SK-N-SH (cell line): ENCODE results near the gene TNN. TPM values are rescaled to one million over a fixed set of nuclear protein-coding genes. Genes with fewer than 3 reads are reported as not detected.

Source experiments
- CTCF ChIA-PET: fragments of 300-600, 350-600 bp; formaldehyde crosslinking; extraction: SDS; loops from one replicate; lab custom pipeline; 2021; lab: Yijun Ruan, JAX
- POLR2A ChIA-PET: fragments of 350-600 bp; sonication (Branson Sonifier 250); formaldehyde crosslinking; extraction: SDS; loops from one replicate; lab custom pipeline; 2020; ENCODE audit warnings: antibody characterized with exemption, inconsistent platforms; lab: Yijun Ruan, JAX
- DNase-seq: peaks from one replicate; pipeline ENCODE4 v3.0.0; 2012
- H2AFZ ChIP-seq: fragments of 200-600 bp; sonication (generic); 2 replicates; pipeline ENCODE4 v1.8.1; 2016; ENCODE audit warnings: antibody characterized with exemption, mild to moderate bottlenecking, low read depth
- H3F3A ChIP-seq: fragments of 200-600 bp; sonication (generic); replicated peaks from 2 replicates; pipeline ENCODE3; 2016; ENCODE audit warnings: antibody characterized with exemption, mild to moderate bottlenecking; ENCODE audit not compliant: insufficient read depth
- H3K27ac ChIP-seq, 2 experiments: fragments of 200-500 bp in 1 of 2; fragments of 200-600 bp in 1 of 2; sonication (Bioruptor generic) in 1 of 2; sonication (generic), shearing (Covaris generic) in 1 of 2; 2 replicates each; pipeline versions ENCODE4 v1.5.1 to v1.6.1; 2014 to 2016; ENCODE audit warnings: low read depth in 2 of 2, inconsistent platforms in 1 of 2, low read length in 1 of 2, mild to moderate bottlenecking in 1 of 2, mixed read lengths in 1 of 2
- H3K27me3 ChIP-seq: fragments of 200-600 bp; sonication (generic), shearing (Covaris generic); 2 replicates; pipeline ENCODE4 v1.6.1; 2016; ENCODE audit warnings: mixed run types; ENCODE audit not compliant: insufficient read depth
- H3K36me3 ChIP-seq, 2 experiments: fragments of 200-500 bp in 1 of 2; fragments of 200-600 bp in 1 of 2; sonication (Bioruptor generic) in 1 of 2; sonication (generic) in 1 of 2; replicated peaks in 1 of 2; 2 replicates each; pipeline versions ENCODE3 to v1.5.1; 2014 to 2016; ENCODE audit warnings: low read length in 1 of 2, mild to moderate bottlenecking in 1 of 2; ENCODE audit not compliant: insufficient read depth in 2 of 2, control insufficient read depth in 1 of 2
- H3K4me1 ChIP-seq, 2 experiments: fragments of 200-500 bp in 1 of 2; fragments of 200-600 bp in 1 of 2; sonication (Bioruptor generic) in 1 of 2; sonication (generic), shearing (Covaris generic) in 1 of 2; 2 replicates each; pipeline versions ENCODE4 v1.5.1 to v1.6.1; 2014 to 2016; ENCODE audit warnings: low read depth in 1 of 2, low read length in 1 of 2, mixed run types in 1 of 2; ENCODE audit not compliant: insufficient read depth in 2 of 2, control insufficient read depth in 1 of 2
- H3K4me2 ChIP-seq: fragments of 200-600 bp; sonication (generic), shearing (Covaris generic); 2 replicates; pipeline ENCODE4 v1.6.1; 2017; ENCODE audit warnings: mixed run types
- H3K4me3 ChIP-seq, 2 experiments: fragments of 200-500 bp in 1 of 2; fragments of 200-600 bp in 1 of 2; sonication (Bioruptor generic) in 1 of 2; sonication (generic), shearing (Covaris generic) in 1 of 2; 2 replicates each; pipeline versions ENCODE4 v1.5.1 to v1.8.1; 2014 to 2016; ENCODE audit warnings: low read depth in 2 of 2, inconsistent platforms in 1 of 2, low read length in 1 of 2, mild to moderate bottlenecking in 1 of 2, mixed read lengths in 1 of 2, moderate library complexity in 1 of 2
- H3K79me2 ChIP-seq: fragments of 200-600 bp; sonication (generic); 2 replicates; pipeline ENCODE4 v1.8.1; 2017; ENCODE audit warnings: mild to moderate bottlenecking; ENCODE audit not compliant: insufficient read depth
- H3K9ac ChIP-seq: fragments of 200-600 bp; sonication (generic); 2 replicates; pipeline ENCODE4 v1.6.1; 2017; ENCODE audit warnings: mixed run types
- H3K9me2 ChIP-seq: fragments of 200-600 bp; sonication (generic); 2 replicates; pipeline ENCODE4 v1.6.1; 2017; ENCODE audit warnings: mixed run types
- H3K9me3 ChIP-seq: fragments of 200-600 bp; sonication (generic); 2 replicates; pipeline ENCODE4 v1.6.1; 2017; ENCODE audit warnings: mixed run types, mild to moderate bottlenecking, moderate library complexity
- H4K20me1 ChIP-seq: fragments of 200-600 bp; sonication (generic); 2 replicates; pipeline ENCODE4 v1.6.1; 2017; ENCODE audit warnings: mild to moderate bottlenecking, mixed run types; ENCODE audit not compliant: insufficient read depth
- CHD2 ChIP-seq: fragments of 150-350 bp; IDR thresholded peaks from 2 replicates; pipeline ENCODE4 v1.6.1; 2018; ENCODE audit warnings: low read length; ENCODE audit not compliant: partially characterized antibody
- CTCF ChIP-seq: fragments of 200-600 bp; sonication (generic); IDR thresholded peaks from 2 replicates; pipeline ENCODE4 v1.6.1; 2017; ENCODE audit warnings: antibody characterized with exemption, mild to moderate bottlenecking, moderate library complexity
- ELF1 ChIP-seq: IDR thresholded peaks from 2 replicates; pipeline ENCODE4 v1.4.0; 2012
- FOXJ3 ChIP-seq: sonication (generic); formaldehyde crosslinking; IDR thresholded peaks from 2 replicates; pipeline ENCODE4 v1.5.1; 2020; ENCODE audit warnings: mild to moderate bottlenecking, missing genetic modification reagents
- FOXM1 ChIP-seq: IDR thresholded peaks from 2 replicates; pipeline ENCODE4 v1.4.0; 2012; ENCODE audit warnings: low read depth, mild to moderate bottlenecking
- GABPA ChIP-seq: IDR thresholded peaks from 2 replicates; pipeline ENCODE4 v1.4.0; 2012; ENCODE audit warnings: low read depth, mild to moderate bottlenecking
- GATA2 ChIP-seq: sonication (generic); formaldehyde crosslinking; IDR thresholded peaks from 2 replicates; pipeline ENCODE4 v1.5.0; 2020; ENCODE audit warnings: mild to moderate bottlenecking, missing genetic modification reagents
- JUND ChIP-seq: IDR thresholded peaks from 2 replicates; pipeline ENCODE4 v1.4.0; 2012
- MXI1 ChIP-seq: IDR thresholded peaks from 2 replicates; pipeline ENCODE4 v1.6.1; 2012; ENCODE audit warnings: mild to moderate bottlenecking, low read depth, low read length, improper control_type of control experiment
- NRF1 ChIP-seq: IDR thresholded peaks from 2 replicates; pipeline ENCODE4 v1.6.1; 2012; ENCODE audit warnings: low read depth, mild to moderate bottlenecking, low read length
- POLR2AphosphoS5 ChIP-seq: IDR thresholded peaks from 2 replicates; pipeline ENCODE4 v1.6.1; 2012; ENCODE audit warnings: low read depth, low read length
- RAD21 ChIP-seq: IDR thresholded peaks from 2 replicates; pipeline ENCODE4 v1.6.1; 2012; ENCODE audit warnings: mild to moderate bottlenecking, low read length
- RCOR1 ChIP-seq: fragments of 150-350 bp; IDR thresholded peaks from 2 replicates; pipeline ENCODE4 v1.6.1; 2017; ENCODE audit warnings: antibody characterized with exemption, low read length
- REST ChIP-seq: IDR thresholded peaks from 2 replicates; pipeline ENCODE4 v1.6.1; 2012; ENCODE audit warnings: mild to moderate bottlenecking, low read depth, low read length, moderate library complexity
- RFX5 ChIP-seq: IDR thresholded peaks from 2 replicates; pipeline ENCODE4 v1.6.1; 2012; ENCODE audit warnings: mild to moderate bottlenecking, improper control_type of control experiment, low read length
- RXRA ChIP-seq: IDR thresholded peaks from 2 replicates; pipeline ENCODE4 v1.4.0; 2012; ENCODE audit warnings: low read depth, mild to moderate bottlenecking, borderline replicate concordance
- SIN3A ChIP-seq: IDR thresholded peaks from 2 replicates; pipeline ENCODE4 v1.6.1; 2012; ENCODE audit warnings: low read depth, mild to moderate bottlenecking, low read length, moderate library complexity, borderline replicate concordance
- TAF1 ChIP-seq: IDR thresholded peaks from 2 replicates; pipeline ENCODE4 v1.6.1; 2012; ENCODE audit warnings: low read depth, mild to moderate bottlenecking, low read length, moderate library complexity, borderline replicate concordance
- TCF12 ChIP-seq: IDR thresholded peaks from 2 replicates; pipeline ENCODE4 v1.4.0; 2012
- WGBS: methylation state at CpG from one replicate; pipeline ENCODE4 v1.1.6; 2017; ENCODE audit warnings: low lambda C conversion rate; 5-methylcytosine and 5-hydroxymethylcytosine counted together
- polyA plus RNA-seq, 3 experiments: library from polyadenylated mRNA; depleted of rRNA; stranded (reverse); fragments of >200 nt; gene quantifications; 2 replicates each; pipeline ENCODE4 v1.2.3, GENCODE V29; 2012
- TF ChIP-seq, protein P1 (sequence below): IDR thresholded peaks from 2 replicates; pipeline ENCODE4 v1.4.0; 2012; ENCODE audit warnings: low read depth
- TF ChIP-seq, protein P2 (sequence below): IDR thresholded peaks from 2 replicates; pipeline ENCODE4; 2012

Gene TNN
- polyA plus RNA-seq, 1 of the 3 experiments (the other 2 are of a cell fraction), result not detected

DNA sequence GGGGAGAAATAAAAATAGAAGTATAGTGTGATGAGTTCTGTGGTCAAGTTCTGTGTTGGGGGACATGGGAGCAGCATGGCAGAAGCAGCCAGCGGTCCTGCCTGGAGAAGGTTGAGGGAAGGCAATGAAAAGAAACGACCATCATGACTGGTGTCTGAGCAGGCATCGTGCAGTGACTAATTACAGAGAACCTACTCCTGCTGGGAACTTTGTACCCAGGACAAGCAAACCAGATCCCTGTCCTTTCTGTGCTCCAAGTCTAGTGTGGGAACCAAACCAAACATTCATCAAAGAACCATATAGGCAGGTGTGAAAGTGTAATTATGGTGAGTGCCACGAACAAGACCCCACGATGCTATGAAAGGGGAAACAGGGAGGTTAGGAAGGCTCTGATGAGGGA, 99.1 kb downstream of the TNN start:
- Histone ChIP-seq H3K4me3 (no peak overlapping the region), H3K36me3 (no peaks in the 10 kb centered on the region), H4K20me1 (no peaks in the 10 kb centered on the region), H3K9me3 (no peaks in the 10 kb centered on the region), H2AFZ (no peak overlapping the region), H3K27ac (no peak overlapping the region), H3K9ac (no peak overlapping the region), H3K4me2 (no peak overlapping the region), H3K79me2 (no peaks in the 10 kb centered on the region), H3K4me1 (no peaks in the 10 kb centered on the region), H3K9me2 (no peaks in the 10 kb centered on the region), H3K27me3 (no peaks in the 10 kb centered on the region), H3F3A (no peaks in the 10 kb centered on the region)
- DNase-seq, result no peak
- WGBS, result 34% methylated on average over 5 of the region's 5 CpGs
- ChIA-PET CTCF (interaction anchor here (3.6 to 7.9 kb wide), 2 partner anchors 12 to 15 kb away, joined by 21 to 51 read pairs; no protein-coding TSS in a partner anchor), POLR2A (no interaction called here)
- TF ChIP-seq FOXJ3, result no peak
- no peak for TF ChIP-seq POLR2AphosphoS5
- TF ChIP-seq RFX5, result no peak
- no peak for TF ChIP-seq SIN3A
- no peak for TF ChIP-seq GATA2 (CRISPR knock-in tag)
- no peak for TF ChIP-seq CHD2
- TF ChIP-seq, protein P1, sequence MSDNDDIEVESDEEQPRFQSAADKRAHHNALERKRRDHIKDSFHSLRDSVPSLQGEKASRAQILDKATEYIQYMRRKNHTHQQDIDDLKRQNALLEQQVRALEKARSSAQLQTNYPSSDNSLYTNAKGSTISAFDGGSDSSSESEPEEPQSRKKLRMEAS, result no peak
- TF ChIP-seq RAD21, result no peak
- no peak for TF ChIP-seq ELF1
- no peak for TF ChIP-seq FOXM1
- no peak for TF ChIP-seq MXI1
- TF ChIP-seq RXRA, result no peak
- no peak for TF ChIP-seq NRF1

DNA sequence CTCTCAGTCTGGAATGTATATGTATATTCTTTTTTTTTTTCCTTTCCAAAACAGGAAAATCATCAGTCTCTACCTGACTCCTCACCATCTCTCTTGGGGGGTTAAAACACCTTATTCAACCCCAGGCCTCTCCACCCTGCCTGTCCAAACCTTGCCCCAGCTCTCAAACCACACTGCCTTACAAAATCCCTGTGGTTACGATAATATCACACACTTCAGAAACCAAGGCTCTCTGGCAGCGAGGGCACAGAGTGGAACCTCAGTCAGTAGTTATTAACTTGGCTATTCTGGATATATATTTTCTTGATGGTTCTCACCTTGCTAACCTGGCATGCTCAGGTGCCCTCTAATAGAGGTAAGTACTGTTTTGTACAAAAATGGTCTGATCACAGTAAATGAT, 100.2 kb downstream of the TNN start:
- H3K9me3 ChIP-seq, result no peaks in the 10 kb centered on the region
- H3K4me3 ChIP-seq, result no peak overlapping the region
- no peaks in the 10 kb centered on the region for H3F3A ChIP-seq
- 34% methylated on average over 2 of the region's 2 CpGs for WGBS
- ChIA-PET CTCF (interaction anchor here (1.4 to 1.5 kb wide), 2 partner anchors 13 to 16 kb away, joined by 6 to 7 read pairs; no protein-coding TSS in a partner anchor), POLR2A (no interaction called here)
- no peaks in the 10 kb centered on the region for H3K79me2 ChIP-seq
- H3K36me3 ChIP-seq, result no peaks in the 10 kb centered on the region
- no peak overlapping the region for H3K9ac ChIP-seq
- H3K9me2 ChIP-seq, result no peaks in the 10 kb centered on the region
- H3K4me1 ChIP-seq, result no peaks in the 10 kb centered on the region
- H3K27ac ChIP-seq, result no peak overlapping the region
- no peak for TF ChIP-seq RAD21
- TF ChIP-seq JUND, result no peak
- no peak for TF ChIP-seq GABPA
- TF ChIP-seq NRF1, result no peak
- TF ChIP-seq RFX5, result no peak
- TF ChIP-seq, protein P2, sequence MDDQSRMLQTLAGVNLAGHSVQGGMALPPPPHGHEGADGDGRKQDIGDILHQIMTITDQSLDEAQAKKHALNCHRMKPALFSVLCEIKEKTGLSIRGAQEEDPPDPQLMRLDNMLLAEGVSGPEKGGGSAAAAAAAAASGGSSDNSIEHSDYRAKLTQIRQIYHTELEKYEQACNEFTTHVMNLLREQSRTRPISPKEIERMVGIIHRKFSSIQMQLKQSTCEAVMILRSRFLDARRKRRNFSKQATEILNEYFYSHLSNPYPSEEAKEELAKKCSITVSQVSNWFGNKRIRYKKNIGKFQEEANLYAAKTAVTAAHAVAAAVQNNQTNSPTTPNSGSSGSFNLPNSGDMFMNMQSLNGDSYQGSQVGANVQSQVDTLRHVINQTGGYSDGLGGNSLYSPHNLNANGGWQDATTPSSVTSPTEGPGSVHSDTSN, result no peak
- TF ChIP-seq GATA2 (CRISPR knock-in tag), result no peak
- TF ChIP-seq TCF12, result no peak
- TF ChIP-seq REST, result no peak
- no peak for TF ChIP-seq RCOR1
- TF ChIP-seq TAF1, result no peak
- no peak for TF ChIP-seq CTCF
- no peak overlapping the region for H3K4me2 ChIP-seq
- no peak overlapping the region for H2AFZ ChIP-seq
- H3K27me3 ChIP-seq, result no peaks in the 10 kb centered on the region
- H4K20me1 ChIP-seq, result no peaks in the 10 kb centered on the region
- no peak for DNase-seq
